Skin of body (tissue), 2 donors: ENCODE measurements around the gene MAST4. TPM values are rescaled to one million over a fixed set of nuclear protein-coding genes. Genes with fewer than 3 reads are reported as not detected.
"Not testable (repeated sequence)": the region's sequence is repeated elsewhere in the genome, so short reads cannot be mapped to it uniquely, and the experiment has no call there.

Source experiments
- DNase-seq: peaks from one replicate; lab custom pipeline; 2025; lab: John Stamatoyannopoulos, UW
- total RNA-seq: library from RNA; depleted of rRNA; stranded (reverse); fragments of >200 nt; gene quantifications from one replicate; pipeline ENCODE4 v1.2.3, GENCODE V29; 2014

Gene MAST4
- total RNA-seq, 1 donor from 2014 or later: 39.6 TPM

- DNase-seq: no peak
These were observed 146.7 kb downstream of the MAST4 start for GRCh38 chr5:66742896-66743247.

DNA sequence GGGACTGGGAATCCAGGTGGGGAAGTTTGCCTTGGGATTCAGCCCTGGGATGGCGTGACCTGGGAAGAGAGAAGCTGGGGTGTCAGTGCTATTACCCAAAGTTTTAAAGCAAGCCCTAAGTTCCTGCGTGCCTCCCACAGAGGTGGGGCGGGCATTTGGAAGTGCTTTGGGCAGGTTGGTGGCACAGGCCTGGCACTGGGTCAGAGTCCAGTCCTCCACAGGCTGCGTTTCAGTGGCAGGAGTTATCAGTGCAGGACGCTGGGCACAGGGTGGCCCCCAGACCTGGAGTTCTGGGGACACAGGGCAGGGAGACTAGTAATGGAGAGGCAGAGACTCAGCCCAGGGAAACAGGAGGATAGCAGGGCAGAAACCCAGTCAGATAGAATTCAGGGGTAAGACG lies 147.2 kb downstream of the MAST4 start:
- no peak for DNase-seq

- no peak for DNase-seq
These were observed 147.8 kb downstream of the MAST4 start for GRCh38 chr5:66744040-66744439.

- DNase-seq: no peak
These were observed 149.1 kb downstream of the MAST4 start for GRCh38 chr5:66745297-66745696.

GRCh38 chr5:66747607-66748006 lies 151.4 kb downstream of the MAST4 start:
- no peak for DNase-seq

DNA sequence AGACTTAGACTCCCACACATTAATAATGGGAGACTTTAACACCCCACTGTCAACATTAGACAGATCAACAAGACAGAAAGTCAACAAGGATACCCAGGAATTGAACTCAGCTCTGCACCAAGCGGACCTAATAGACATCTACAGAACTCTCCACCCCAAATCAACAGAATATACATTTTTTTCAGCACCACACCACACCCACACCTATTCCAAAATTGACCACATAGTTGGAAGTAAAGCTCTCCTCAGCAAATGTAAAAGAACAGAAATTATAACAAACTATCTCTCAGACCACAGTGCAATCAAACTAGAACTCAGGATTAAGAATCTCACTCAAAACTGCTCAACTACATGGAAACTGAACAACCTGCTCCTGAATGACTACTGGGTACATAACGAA lies 156.5 kb downstream of the MAST4 start:
- not testable (repeated sequence) for DNase-seq

- DNase-seq: peak; percentile 43
These were observed 161.1 kb downstream of the MAST4 start for GRCh38 chr5:66757219-66757833.

GRCh38 chr5:66757834-66758371 lies 161.7 kb downstream of the MAST4 start:
- DNase-seq: no peak

DNA sequence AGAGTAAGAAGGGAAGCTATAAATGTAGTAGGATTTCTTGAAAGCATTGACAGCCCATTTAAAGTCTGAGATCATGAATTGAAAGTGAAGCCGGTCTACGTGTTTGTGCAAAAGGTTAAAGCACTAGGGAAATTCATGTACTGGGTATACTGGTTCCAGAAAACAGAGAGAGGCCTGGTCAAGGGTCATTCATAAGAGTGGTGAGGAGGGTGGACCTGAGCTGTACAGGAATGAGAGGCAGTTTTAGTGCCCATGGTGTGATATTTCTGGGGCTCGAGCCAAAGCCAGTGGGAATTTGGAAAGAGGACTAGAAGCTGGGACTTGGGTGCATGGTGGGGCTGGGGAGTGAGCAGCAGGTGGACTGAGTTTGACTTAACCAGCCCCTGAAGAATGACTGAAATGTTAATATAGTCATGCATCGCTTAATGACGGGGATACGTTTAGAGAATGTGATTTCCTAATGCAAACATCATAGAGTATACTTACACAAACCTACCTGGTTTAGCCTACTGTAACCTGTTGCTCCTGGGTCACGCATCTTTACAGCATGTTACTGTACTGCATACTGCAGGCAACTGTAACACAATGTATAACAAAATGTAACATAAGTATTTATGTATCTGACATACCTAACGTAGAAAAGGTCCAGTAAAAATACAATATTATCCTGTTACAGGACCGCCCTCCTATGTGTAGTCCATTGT lies 173.0 kb downstream of the MAST4 start:
- DNase-seq: no peak

- DNase-seq: no peak
These were observed 173.8 kb downstream of the MAST4 start for GRCh38 chr5:66769839-66770617.

DNA sequence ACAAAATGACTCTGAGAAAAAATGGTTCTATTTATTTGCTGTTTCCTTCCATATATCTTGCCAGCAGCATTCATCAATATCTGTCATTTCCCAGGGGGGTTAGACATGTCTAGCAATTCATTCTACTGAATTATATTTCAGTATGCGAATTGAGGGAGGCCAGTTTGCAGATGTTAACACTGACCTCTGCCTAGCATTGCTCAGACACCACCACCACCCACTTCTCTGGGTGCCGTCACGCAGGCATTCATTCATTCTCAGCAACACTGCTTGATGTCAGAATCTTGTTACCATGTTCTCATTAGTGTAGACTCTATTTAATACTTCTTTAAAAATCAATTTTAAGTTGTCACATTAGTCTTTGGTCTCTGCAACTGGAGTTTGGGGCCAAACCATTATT lies 181.7 kb downstream of the MAST4 start:
- no peak for DNase-seq

GRCh38 chr5:66779528-66779927 lies 183.3 kb downstream of the MAST4 start:
- no peak for DNase-seq

- DNase-seq: no peak
These were observed 192.4 kb downstream of the MAST4 start for GRCh38 chr5:66788556-66788955.

DNA sequence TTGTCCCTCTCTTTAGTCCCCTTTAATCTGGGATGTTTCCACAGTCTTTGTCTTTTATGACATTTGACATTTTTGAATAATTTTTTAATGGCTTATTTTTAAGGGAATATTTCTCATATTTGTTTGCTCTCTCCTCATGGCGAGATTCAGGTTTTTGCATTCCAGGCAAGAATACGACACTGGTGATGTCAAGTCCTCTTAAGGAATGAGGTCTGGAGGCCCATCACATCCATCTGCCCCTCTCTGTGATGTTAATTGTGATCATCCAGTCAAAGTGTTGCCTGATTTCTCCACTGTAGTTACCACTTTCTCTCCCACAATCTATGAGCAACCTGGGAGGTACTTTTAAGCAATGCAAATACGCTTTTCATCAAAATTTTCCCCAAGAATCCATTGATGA lies 193.2 kb downstream of the MAST4 start:
- no peak for DNase-seq

DNA sequence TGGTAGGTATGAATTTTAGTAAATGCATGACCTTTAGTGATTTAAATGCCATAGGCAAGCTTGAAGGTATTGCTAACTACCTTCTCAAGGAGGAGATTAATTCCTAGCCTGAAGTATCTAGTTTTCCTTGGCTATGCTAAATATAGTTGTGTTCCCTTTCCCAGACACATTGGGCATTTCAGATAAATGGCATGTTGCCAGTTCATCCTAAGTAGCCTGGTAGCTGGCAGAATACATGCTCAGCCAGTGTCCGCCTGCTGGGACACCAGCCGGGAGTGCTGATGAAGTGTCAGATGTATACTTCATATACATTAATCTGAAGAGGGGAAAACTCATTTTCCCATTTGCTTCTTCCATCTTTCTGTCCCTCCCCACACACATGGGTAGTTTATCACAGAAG lies 196.9 kb downstream of the MAST4 start:
- DNase-seq: no peak

- no peak for DNase-seq
These were observed 199.5 kb downstream of the MAST4 start for GRCh38 chr5:66795682-66796081.

DNA sequence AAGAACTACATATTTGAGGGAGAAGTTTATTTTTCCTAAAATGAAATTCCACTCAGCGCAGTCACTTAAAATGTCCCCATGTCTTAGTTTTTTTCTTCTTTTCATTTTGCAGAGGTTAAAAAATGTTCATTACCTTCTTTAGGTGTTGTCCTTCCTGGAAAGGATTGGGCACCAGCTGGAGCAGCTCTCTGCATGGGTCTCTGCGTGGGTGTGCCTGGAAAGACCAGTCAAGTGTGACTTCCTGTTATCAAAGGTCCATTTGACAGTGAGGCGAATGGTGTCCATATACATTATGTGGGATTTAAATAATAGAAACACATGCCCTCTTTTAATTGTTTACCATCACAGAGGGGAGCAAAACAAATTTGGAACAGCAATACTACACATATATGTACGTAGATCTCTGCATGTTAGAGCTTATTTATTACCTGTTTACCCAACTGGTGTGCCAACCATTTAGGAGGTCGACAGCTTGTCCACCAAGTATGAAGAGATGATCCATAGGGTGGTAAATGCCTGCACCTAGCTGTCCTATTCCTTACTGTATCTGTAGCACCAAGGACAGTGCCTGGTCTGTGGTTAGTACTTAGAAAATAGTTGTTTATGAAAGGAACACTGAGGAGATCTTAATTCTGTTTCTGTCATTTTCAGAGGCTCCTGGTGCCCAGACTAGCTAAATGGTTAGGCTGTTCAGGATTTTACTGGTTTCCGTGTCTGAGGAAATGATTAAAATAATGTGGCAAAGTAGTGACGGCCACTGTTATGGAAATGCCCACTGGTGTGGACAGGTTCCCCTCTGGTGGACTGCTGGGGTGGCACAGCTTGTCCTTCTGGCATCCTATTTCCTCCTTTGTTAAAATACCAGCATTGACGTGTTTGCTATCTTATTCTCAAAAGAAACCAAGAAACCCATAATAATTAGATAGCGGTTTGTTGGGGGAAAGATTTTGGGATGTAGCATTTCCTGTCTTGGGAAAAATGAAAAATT lies 200.4 kb downstream of the MAST4 start:
- no peak for DNase-seq

DNA sequence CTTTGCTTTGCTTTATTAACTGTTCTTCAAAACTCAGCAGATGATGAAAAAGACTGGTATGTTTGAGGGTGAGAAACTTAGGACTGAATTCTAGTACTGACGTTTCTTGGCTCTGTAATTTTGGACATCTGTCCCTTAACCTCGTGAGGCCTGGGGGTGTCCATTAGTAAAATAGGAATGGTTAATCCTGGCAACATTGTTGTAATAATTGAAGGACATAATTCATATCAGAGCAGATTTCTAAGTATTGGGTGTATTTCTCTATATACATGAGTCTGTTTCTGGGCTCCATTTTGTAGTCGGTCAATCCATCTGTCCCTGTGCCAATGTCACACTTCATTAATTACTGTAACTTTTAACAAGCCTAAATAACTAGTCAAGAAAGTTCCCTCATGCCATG lies 206.7 kb downstream of the MAST4 start:
- DNase-seq: no peak

DNA sequence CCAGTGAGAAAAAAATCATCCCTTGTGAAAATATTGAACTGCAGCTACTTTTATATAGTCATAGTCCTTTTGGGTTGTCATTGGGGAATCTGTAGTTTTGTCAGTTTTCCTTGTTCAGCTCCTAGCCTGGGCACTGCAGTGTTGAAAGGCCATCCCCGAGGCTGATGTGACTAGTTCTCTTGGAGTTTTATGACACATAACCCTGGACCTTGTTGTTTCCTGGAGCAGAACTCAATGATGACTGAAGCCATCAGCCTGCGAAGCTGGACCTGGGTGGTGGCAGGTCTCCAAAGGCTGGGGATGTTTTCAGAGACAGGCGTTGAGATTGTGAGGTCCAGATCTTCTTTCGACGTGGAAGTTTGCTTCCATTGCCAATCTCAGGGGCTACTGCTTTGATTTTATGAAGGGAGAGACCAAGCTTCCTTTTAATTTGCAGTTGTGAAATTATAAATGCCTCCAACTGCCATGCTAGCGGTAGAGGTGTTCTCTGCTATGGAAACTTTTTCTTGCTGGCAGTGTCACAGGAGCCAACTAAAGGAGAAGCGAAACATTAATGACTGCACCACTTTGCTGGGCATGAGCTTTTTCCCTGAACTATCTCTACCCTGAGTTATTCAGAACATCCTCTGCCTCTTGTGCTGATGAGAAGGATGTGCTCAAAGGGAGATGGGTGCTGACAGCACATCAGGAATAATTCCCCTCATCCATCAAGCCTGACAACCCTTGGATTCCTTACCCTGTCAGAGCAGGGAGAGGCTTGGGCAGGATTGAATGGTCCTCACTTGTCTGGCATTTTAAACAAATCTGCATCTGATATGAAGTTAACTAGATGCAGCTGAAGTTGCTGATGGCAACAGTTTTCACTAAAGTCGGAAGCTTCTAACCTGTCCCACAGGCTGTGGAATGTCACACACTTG lies 209.6 kb downstream of the MAST4 start:
- no peak for DNase-seq

GRCh38 chr5:66807743-66808142 lies 211.6 kb downstream of the MAST4 start:
- peak; percentile 49 for DNase-seq
